Stimulated activated CD4-positive, alpha-beta T cell treated with anti-CD3 and anti-CD28 coated beads, Interleukin-2, amount 100 ng/mL, for 24 hours (primary cell): ENCODE results near the gene KIF2A.
A peak's percentile ranks its signal among the peaks of the same experiment; 100 is the strongest.

Experiments used
- DNase-seq, 2 donors: peaks; one replicate each; pipeline ENCODE4 v3.0.0-alpha.2; 2020

KIF2A gene

DNA sequence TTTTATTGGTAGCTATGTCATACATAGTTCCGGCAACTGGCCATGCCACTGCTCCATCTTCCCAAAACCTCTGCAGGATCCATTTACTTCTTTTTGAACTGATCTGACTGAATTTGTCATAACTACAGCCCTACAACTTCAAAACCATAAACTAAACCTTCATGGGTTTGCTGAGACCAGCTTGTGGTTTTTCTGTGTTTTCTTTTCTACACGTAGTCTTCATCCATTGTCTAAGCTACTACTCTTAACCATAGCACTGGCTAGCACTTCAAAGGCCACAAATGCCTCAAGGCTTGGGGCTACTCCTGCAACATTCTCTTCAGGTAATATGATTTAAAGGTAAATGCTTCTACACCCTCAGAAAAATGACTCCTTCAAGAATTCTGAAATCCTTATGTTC, 9.0 kb upstream of the KIF2A start:
- no peak for DNase-seq

DNA sequence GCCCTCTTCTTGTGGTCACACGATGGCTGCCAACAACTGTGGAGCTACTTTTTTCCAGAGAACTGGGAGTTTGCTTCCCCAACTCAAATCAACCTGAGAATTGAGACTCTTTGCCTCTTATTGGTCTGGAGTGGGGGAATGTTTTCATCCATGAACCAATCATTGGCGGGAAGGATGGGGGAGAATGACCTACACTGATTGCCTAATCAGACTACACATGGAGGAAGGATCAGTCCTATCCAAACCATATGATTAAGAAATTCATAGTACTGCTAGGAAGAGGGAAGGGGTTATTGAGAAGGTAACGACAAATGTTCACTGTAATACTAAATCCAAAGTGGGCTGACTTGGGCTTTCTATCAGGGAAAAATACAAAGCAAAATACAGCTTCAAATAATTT, 7.9 kb upstream of the KIF2A start:
- DNase-seq, result no peak

DNA sequence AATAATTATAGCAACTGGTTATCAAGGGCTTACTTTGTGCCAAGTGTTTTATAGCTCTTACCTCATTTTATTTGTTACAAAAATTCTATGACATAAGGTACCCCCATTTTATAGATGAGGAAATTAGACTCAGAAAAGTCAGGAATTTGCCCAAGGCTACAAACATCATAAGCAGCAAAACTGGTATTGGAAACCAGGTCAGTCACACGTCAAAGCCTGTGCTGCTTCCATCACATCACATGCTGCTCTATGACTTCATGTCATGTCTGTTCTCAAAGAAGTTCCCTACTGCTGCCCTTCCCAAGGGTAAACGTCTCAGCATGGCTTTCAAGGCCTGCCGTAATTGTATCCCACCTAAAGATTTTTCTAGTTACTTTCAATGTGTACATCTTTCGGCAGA, 6.9 kb upstream of the KIF2A start:
- no peak for DNase-seq

DNA sequence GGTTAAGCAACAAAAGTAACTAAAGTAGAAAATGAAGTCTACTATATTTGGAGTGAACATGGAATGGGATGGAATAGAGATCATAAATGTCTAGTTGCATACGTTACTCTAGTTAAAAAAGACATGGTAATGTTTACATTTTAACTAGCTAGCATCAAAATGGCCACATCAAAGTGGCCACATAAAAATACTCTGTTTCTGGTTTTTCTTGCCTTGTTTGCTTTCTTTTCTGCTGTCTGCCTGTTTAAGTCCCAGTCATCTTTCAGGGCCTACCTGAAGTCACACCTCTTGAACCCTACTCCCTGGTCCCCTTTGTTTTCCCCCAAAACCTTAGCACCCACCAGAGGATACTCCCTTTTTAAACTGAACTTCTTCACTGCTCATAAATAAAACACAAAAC, 6.4 kb upstream of the KIF2A start:
- DNase-seq, result no peak

DNA sequence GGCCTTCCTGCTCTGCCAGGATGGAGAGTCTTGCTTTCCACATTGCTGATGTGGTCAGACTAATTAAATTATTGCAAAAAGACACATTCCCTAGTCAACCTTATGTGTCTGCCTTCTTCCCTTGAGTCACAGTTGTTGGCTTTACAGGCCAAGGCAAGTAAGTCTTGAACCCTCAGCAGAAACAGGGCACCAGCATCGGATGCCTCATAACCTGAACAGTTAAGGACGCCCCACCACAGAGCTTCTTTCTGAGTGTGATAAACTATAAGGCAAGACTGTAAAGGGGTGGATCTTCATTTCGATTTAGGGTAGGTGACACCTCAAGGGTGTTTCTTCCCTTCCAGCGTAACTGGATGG, 670 bp upstream of the KIF2A start:
- no peak for DNase-seq

DNA sequence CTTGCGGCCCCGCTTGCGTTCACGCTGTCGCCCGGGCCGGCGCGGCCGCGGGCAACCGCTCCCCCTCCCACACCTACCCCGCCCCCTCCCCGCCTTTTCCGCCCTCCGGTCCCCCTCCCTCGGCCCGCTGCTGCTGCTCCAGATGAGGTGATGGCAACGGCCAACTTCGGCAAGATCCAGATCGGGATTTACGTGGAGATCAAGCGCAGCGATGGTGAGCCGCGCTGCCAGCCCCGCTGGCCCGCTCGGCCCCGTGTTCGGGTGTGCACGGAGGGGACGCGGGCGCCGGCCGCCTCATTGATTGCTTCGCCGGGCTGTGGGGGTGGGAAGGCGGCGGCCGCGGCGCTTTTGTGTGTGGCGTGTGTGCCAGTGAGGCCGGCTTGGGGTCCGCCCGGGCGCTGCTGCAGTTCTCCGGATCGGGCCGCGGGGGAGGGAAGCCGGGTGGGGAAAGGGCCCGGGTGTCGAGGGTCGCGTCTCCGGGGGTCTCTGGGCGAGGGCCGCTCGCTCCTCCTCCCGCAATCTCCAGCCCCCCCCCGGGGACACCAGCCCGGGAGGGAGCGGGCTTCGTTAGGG, 403 bp downstream of the KIF2A start:
- peak; percentile 62 to 63 for DNase-seq

DNA sequence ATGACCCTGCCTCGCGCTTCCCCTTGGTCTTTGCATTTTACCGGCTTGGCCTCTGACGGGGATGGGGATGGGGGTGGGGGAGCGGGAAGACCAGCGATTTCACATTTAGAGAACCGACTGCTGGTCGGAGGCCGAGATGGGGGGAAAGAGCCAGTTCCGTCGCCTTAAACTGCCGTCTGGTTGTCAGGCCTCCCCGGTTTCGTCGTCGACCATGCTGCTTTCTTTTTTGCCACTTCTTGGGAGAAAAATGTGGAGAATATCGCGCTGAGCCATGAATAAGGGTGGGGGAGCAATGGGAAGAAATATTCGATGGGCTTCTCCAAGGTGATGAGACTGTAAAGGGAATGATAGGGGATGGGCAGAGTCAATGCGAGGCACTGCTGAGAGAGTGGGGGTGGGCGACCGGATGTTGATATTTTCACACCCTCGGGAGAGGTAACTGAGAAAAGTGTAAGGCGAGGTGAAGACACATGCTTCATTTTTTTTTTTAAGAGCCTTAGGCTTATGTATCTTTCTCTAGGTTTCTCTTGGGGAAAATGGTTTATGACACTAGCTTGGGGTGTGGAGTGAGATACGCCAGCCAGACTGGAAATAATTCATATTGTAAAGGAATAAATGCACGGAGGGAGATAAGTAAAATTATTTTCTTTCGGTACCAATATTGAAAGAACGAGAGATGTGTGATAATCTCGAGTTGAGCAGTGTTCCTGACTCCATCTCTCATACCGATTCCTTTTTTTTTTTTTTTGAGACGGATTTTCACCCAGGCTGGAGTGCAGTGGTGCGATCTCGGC, 1.1 kb downstream of the KIF2A start:
- DNase-seq, result peak; percentile 65 to 68

DNA sequence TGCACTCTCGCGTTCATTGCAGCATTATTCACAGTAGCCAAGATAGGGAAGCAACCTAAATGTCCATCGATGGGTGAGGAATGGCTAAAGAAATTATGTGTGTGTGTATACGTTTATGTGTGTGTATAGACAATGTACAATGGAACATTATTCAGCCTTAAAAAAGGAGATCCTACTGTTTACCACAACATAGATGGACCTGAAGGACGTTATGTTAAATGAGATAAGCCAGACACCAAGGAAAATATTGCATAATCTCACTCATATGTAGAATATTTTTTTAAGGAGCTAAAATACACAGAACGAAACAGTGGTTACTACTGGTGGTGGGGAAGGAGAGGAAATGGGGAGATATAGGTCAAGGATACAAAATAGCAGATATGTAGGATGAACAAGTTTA, 2.4 kb downstream of the KIF2A start:
- DNase-seq, result no peak

DNA sequence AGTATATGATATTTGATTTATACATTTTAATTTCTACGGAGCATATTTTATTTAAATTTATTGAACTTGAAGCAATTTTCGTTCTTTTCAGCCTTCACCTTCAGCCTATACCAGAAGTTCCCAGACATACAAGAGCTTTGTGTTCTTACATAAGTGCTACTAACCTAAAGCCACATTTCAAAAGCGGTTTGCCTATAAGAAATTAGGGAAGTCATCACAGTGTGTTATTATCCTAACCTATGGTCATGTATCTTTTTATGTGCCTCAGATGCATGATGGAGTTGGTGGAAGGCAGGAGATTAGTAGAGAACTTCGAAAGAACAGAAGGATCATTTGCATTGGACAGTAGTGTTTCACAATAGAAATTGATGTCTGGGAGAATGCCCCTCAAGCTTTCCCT, 3.1 kb downstream of the KIF2A start:
- DNase-seq, result no peak

DNA sequence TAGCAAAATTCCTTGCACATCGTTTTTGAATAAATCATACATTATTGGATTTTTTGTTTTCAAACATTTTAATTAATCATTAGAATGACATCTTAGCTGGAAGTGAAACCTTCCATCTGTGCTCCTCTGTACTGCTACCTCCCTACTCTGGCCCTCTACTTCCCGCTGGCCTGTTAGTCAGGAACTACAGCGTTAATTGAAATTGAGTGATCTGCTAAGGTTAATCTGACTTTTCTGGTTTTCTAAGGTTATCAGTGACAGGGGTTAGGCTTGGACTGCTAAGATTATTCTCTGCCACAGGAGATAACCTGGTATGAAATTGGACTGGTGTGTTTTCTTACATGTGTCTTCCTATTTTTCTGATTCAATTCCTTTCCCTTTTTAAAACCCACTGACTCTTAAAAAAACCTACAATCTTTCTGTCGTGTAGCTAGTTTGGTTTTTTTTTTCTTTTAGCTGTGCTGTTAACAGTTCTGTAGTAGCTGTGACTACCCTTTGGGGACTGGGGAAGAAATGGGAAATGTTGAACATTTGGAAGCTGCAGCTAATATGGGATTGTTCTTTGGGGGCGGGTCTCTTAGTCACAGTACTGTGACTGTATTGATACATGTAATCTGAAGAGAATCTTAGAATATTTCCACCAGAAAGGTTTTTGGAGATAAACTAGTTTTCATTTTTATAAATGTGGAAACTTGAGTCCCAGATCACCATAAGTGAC, 4.6 kb downstream of the KIF2A start:
- DNase-seq, result no peak

DNA sequence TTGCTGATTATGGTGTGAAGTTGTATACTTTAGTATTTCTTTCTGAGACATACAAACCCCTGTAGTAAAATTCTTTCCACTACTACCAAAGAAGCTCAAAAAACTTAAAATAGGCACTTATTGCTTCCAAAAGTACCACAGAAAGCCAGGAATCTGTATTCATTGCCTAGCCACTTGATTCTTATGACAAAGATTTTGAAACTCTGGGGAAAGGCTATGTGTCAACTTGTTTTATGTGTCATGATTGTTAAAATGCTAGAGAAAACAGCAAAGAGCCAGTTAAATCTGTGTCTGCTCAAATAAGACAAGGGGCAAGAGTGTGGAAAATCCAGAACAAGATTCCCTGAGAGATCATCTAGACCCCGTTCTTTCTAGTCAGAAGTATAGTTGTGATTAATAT, 6.0 kb downstream of the KIF2A start:
- no peak for DNase-seq

DNA sequence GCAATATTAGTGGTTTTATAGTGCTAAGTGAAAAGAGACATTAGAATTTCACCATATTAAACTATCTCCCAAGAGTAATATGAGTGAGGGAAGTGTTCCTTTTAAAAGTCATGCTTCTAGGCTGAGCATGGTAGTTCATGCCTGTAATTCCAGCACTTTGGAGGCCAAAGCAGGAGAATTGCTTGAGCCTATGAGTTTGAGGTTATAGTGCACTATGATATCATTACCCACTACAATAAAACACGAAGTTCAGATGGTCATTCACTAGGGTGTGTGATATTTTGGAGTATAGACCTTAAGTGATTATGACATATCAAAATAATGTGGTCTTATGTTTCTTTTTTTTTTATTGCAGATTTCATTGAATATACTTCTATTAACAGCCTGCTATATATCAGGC, 6.7 kb downstream of the KIF2A start:
- no peak for DNase-seq

DNA sequence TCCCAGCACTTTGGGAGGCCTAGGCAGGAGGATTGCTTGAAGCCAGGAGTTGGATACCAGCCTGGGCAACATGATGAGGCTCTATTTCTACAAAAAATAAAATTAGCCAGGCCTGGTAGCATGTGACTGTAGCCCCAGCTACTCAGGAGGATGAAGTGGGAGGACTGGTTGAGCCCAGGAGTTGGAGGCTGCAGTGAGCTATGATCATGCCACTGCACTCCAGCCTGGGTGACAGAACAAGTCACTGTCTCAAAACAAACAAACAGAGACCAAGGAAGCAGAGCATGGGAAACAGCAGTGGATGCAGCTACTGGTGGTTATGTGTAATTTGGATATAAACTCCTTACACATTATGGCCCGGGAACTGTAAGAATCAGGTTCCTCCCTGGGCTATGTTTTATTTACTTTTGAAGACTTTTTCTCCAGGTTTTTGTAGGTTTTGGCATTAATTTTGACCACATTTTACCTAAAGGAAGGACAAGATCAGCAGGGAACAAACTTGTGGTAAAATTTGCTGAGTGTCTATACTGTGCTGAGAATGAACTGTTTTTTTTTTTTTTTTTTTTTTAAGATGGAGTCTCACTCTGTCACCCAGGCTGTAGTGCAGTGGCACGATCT, 8.3 kb downstream of the KIF2A start:
- DNase-seq, result no peak

DNA sequence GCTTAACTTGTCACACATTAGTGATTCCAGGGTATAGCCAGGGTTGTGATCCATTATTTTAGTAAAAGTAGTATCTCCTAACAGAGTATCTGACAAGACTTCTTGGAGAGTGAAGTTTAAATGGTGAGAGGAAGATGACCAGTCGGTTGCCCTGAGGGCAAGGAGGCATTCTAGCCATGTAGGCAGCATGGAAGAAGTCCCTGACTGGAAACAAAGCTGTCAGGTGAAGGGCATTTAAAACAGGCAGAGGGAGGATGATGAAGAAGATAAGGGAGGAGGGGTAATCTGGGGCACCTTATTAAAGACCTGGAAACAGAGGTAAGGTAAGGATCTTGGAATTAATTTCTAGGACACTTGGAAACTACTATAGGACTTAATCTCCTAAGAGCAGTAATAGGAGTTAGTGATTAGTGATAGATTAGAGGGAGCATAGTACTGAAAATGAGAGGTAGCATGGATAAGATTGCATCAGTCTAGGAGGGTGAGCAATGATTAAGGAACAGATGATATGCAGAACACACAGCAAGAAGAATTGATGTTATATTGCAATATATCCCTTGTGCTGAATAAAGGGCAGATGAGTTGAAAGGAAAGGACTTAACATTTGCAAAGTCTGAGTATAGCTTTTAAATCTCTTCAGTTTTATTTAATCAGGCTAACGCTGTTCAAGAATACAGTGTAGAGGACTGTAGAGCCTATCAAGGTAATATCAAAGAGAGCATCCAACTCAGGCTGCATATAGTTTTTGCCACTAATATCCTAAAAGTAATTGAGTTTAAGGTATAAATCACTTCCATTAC, 9.6 kb downstream of the KIF2A start:
- DNase-seq, result no peak

DNA sequence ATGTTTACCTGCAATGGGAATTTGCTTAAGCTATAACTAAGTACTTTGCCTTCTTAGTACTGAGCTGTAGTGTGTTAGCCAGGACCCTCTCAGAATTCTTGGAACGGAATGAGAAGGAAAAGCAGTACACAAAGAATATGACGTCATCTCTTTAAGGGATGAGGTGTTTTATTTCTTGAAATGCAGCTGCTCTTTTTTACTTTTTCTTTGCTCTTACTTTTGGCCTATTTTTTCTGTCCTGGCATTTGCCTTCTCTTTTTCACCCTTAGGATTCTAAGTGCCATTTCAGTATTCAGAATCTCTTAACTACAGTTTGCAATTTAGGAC, 10.1 kb downstream of the KIF2A start:
- no peak for DNase-seq

DNA sequence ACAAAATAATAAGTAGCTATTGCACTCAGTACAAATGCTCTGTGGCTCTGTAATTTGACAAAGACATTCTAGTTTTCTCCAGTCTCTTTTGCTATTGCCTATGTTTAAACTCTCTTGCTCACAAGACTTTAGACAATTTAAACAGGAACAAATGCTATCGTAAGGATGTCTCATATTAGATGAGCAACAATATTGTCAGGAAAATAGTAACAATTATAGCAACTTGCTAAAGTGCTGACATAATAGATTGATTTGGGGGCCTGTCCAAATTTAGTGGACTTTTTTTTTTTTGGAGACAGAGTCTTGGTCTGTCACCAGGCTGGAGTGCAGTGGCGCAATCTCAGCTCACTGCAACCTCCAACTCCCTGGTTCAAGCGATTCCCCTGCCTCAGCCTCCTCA, 11.8 kb downstream of the KIF2A start:
- DNase-seq, result no peak

DNA sequence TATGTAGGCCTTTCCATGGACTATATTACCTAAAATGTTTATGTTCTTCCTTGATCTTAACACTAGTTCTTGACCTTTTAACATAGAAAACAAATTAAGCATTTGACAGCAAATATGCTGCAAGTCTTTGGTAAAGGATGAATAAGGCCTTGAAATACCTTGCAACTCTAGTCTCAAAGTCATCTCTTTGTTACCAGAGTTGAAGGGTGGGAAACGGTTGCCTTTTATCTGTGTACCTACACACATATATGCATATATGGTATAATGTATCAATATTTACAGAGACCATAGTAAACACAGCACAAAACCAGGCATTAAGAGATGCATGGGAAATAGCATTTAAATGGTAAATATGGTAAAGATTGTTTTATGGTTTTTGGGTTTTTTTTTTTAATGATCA, 16.5 kb downstream of the KIF2A start:
- DNase-seq, result no peak

DNA sequence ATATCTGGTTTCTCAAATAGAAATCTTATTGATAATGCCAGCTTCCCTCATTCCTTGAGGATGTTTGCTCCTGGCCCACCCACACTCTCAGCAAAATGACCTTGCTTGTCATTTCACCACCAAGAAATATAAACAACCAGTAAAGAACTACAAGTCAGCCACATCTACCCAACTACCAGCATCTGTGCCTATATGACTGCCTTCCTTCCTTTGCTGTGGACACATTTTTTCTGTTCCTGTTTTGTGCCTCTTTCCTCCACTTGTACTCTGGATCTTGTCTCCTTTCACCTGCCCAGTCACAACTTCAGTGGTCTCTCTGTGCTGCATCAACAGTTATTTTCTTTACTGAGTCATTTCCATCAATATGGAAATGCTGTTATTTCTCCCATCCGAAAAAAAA, 20.3 kb downstream of the KIF2A start:
- DNase-seq, result no peak

DNA sequence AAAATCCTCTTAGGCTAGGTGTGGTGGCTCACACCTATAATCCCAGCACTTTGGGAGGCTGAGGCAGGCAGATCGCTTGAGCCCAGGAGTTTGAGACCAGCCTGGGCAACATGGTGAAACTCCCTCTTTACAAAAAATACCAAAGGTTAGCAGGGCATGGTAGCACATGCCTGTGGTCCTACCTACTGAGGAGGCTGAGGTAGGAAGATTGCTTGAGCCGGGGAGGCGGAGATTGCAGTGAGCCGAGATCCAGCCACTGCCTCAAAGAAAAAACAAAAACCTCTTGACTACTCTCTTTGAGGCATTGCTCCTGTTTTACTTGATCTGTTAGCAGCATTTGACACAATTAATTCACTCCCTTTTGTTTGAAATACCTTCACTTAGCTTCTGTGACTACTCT, 20.7 kb downstream of the KIF2A start:
- DNase-seq, result no peak

DNA sequence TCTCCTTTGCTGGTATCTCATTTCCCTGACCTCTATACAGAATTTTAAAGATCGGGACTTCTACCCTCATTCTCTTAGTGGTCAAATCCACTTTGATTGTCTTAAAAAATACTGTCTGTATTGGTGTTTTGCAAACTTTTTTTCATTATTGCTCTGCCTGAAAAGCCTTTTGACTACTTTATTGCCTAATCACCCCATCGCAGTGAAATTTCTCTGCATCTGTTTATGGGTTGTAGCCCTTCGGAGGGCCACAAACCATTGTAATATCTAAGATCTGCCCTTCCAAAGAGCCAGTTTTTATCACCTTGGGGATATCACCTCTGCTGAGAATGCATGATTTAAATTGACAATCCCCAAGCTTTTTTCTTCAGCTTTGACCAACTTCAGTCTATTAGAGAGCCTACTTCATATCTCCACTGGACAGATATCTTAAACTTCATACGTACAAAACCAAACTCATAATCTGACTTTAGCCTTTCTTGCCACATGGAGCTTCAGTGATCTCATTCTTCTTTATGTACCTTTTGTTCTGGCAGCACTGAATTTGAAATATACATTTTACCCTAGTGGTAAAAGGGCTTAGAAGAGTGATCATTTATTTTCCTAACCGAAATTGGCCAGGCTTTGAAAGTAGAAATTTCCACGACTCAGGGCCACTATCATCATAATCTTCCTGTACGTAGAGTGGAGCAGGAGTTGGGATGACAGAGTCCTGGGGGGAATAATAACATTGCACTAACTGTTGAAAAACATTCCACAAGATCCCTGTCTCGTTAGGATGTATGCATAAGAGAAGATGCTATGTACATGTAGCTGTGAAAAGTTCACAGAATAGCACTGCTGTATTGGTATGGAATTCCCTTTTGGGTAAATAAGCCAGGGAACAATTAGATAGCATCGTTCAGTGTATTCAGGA, 21.4 kb downstream of the KIF2A start:
- no peak for DNase-seq

DNA sequence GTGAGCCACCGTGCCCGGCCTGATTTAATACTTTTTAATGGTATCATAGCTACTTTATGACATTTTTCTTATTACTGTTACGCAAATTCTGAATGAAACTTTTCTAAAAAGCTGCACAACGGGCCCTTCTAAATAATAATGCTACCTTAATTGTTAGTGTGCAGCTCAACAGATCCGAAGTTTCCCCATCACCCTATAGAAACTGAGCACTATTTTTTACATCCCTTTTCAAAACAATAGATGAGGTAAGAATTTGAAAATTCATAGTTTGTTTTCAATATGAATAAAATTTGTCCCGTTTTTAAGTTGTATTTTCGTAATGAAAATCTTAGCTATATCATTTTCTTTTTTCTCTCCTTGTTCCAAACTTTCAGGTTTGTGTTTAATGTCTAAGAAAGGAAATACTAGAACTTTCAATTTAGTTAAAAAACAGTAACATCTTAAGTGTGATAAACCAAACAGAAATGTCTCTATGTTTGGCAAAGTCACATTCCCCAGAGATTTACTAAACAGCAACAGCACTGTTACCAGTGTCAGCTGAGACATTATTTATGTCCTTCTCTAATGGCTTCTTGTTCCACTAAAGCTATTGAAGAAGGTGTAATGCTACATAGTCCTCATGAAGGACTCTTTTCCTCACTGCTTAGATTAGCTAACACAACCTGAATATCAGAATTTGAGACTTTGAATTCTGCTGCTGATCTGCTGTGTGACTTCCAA, 22.9 kb downstream of the KIF2A start:
- DNase-seq, result no peak

DNA sequence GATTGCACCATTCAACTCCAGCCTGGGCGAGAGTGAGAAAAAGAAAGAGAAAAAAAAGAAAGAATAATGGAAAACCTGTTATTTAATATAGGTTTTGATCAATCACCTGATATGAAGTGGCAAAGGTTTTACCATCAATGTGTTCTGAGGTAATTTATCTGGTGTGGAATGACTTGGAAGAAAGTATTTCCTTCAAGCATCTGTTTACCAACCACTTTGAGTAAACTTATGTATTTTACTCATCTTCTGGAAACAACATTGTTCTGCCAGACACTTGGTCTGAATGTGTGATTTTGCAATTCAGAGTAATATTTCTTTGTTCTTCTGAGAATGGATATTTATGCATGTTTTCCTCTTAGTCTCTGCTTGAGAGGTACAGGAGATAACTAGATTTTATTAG, 24.3 kb downstream of the KIF2A start:
- DNase-seq, result no peak
